GM12878 (cell line): Measurements from ENCODE around the gene MRPL12. TPM values are rescaled to one million over a fixed set of nuclear protein-coding genes. Genes with fewer than 3 reads are reported as not detected.

Experiments
- ATAC-seq: fragments of 200-7000 bp; cut with Tn5 transposase; 3 replicates; pipeline ENCODE4 v1.9.1; 2020; ENCODE audit warnings: mild to moderate bottlenecking, moderate library complexity
- BruUV-seq: library from RNA; stranded (reverse); fragments of 400-500 nt; replicated peaks from 2 replicates; lab custom pipeline; 2021; lab: Mats Ljungman, UMichigan
- CTCF ChIA-PET: fragments of 300-600 bp; sonication (Branson Sonifier 250); formaldehyde crosslinking; extraction: SDS; loops from one replicate; lab custom pipeline; 2021; ENCODE audit warnings: inconsistent platforms; lab: Yijun Ruan, JAX
- POLR2A ChIA-PET: fragments of 350-600 bp; formaldehyde crosslinking; extraction: SDS; loops from one replicate; lab custom pipeline; 2021; ENCODE audit warnings: inconsistent platforms; lab: Charles Lee
- RAD21 ChIA-PET: fragments of 300-600 bp; sonication (Branson Sonifier 250); formaldehyde crosslinking; loops from one replicate; lab custom pipeline; 2023; ENCODE audit warnings: antibody characterized with exemption; ENCODE audit not compliant: unreplicated experiment; lab: Charles Lee
- SMC1A ChIA-PET: fragments of 300-600 bp; sonication (Branson Sonifier 250); formaldehyde crosslinking; loops from one replicate; lab custom pipeline; 2023; ENCODE audit not compliant: unreplicated experiment, uncharacterized antibody; lab: Charles Lee
- DNase-seq: peaks from one replicate; pipeline ENCODE4 v3.0.0-alpha.2; 2011; ENCODE audit warnings: low read depth, low spot score
- FAIRE-seq: peaks from 3 replicates; lab custom pipeline; 2011; peaks lifted over from hg19 to GRCh38; lab: Jason Lieb, UNC
- H2AFZ ChIP-seq: 2 replicates; pipeline ENCODE4 v1.6.0; 2011; ENCODE audit warnings: low read depth, low read length, control low read depth; ENCODE audit not compliant: control insufficient read depth
- H3K27ac ChIP-seq: 2 replicates; pipeline ENCODE4 v1.5.1; 2011; ENCODE audit warnings: control low read depth; ENCODE audit not compliant: control insufficient read depth, insufficient read depth
- H3K27me3 ChIP-seq, 2 experiments: replicated peaks in 1 of 2; 2 replicates each; pipeline versions ENCODE4 v1.6.0 to v1.6.1; 2011; ENCODE audit warnings: low read length in 1 of 2; ENCODE audit not compliant: control insufficient read depth in 2 of 2, insufficient read depth in 2 of 2
- H3K36me3 ChIP-seq, 2 experiments: 2 replicates each; pipeline ENCODE4 v1.5.1; 2011; ENCODE audit warnings: low read length in 1 of 2; ENCODE audit not compliant: control insufficient read depth in 2 of 2, insufficient read depth in 2 of 2
- H3K4me1 ChIP-seq: 2 replicates; pipeline ENCODE4 v1.6.1; 2011; ENCODE audit warnings: mild to moderate bottlenecking, low read length, moderate library complexity, mixed read lengths; ENCODE audit not compliant: control insufficient read depth, insufficient read depth
- H3K4me2 ChIP-seq: 2 replicates; pipeline ENCODE4 v1.6.0; 2011; ENCODE audit warnings: control low read depth; ENCODE audit not compliant: control insufficient read depth, insufficient read depth
- H3K4me3 ChIP-seq: fragments of 200-600 bp; sonication (generic); 2 replicates; pipeline ENCODE4 v1.5.1; 2016
- H3K79me2 ChIP-seq: 2 replicates; pipeline ENCODE4 v1.6.0; 2011; ENCODE audit warnings: low read length; ENCODE audit not compliant: control insufficient read depth, insufficient read depth
- H3K9ac ChIP-seq: 2 replicates; pipeline ENCODE4 v1.8.0; 2011; ENCODE audit warnings: low read length, control low read depth, mixed read lengths; ENCODE audit not compliant: control insufficient read depth, insufficient read depth
- H3K9me3 ChIP-seq: replicated peaks from 3 replicates; pipeline ENCODE4 v1.5.1; 2011; ENCODE audit warnings: mild to moderate bottlenecking, low read length; ENCODE audit not compliant: control insufficient read depth, insufficient read depth
- H4K20me1 ChIP-seq: 2 replicates; pipeline ENCODE4 v1.6.0; 2011; ENCODE audit not compliant: control insufficient read depth, insufficient read depth
- BHLHE40 ChIP-seq, 2 experiments: fragments of 450-650 bp in 1 of 2; IDR thresholded peaks; 2 replicates each; pipeline ENCODE4 v1.6.1; 2011 to 2017; ENCODE audit warnings: low read depth in 2 of 2, borderline replicate concordance in 1 of 2, improper control_type of control experiment in 1 of 2, low read length in 1 of 2, mild to moderate bottlenecking in 1 of 2
- CBFB ChIP-seq: IDR thresholded peaks from 2 replicates; pipeline ENCODE4 v1.6.1; 2016; ENCODE audit warnings: antibody characterized with exemption, low read depth
- CHD2 ChIP-seq: IDR thresholded peaks from 2 replicates; pipeline ENCODE4 v1.6.1; 2011; ENCODE audit warnings: low read depth, low read length, improper control_type of control experiment, borderline replicate concordance
- CREB1 ChIP-seq: IDR thresholded peaks from 2 replicates; pipeline ENCODE4 v1.6.1; 2012; ENCODE audit warnings: low read depth, mild to moderate bottlenecking, inconsistent platforms
- DPF2 ChIP-seq: fragments of 450-650 bp; IDR thresholded peaks from 2 replicates; pipeline ENCODE4 v1.6.1; 2017; ENCODE audit warnings: mild to moderate bottlenecking
- EP300 ChIP-seq, 2 experiments: fragments of 150-350 bp in 1 of 2; IDR thresholded peaks; 2 replicates each; pipeline ENCODE4 v1.6.1; 2011 to 2012; ENCODE audit warnings: low read depth in 2 of 2, low read length in 2 of 2, borderline replicate concordance in 1 of 2, improper control_type of control experiment in 1 of 2, inconsistent platforms in 1 of 2; ENCODE audit not compliant: control insufficient read depth in 1 of 2
- HDAC2 ChIP-seq: fragments of 200-600 bp; sonication (generic); IDR thresholded peaks from 2 replicates; pipeline ENCODE4 v1.6.1; 2017
- IKZF1 ChIP-seq: fragments of 450-650 bp; conservative IDR thresholded peaks from 2 replicates; pipeline ENCODE4 v1.6.1; 2017; ENCODE audit warnings: antibody characterized with exemption, mild to moderate bottlenecking
- MAX ChIP-seq: IDR thresholded peaks from 2 replicates; pipeline ENCODE4 v1.6.1; 2012; ENCODE audit warnings: low read depth, low read length, improper control_type of control experiment
- MEF2B ChIP-seq: fragments of 450-650 bp; IDR thresholded peaks from 2 replicates; pipeline ENCODE4 v1.6.1; 2018; ENCODE audit warnings: mild to moderate bottlenecking, moderate library complexity; ENCODE audit not compliant: partially characterized antibody, poor library complexity, severe bottlenecking
- NR2F1 ChIP-seq: fragments of 450-650 bp; conservative IDR thresholded peaks from 2 replicates; pipeline ENCODE4 v1.6.1; 2017; ENCODE audit warnings: mild to moderate bottlenecking
- SMAD1 ChIP-seq: fragments of 450-650 bp; IDR thresholded peaks from 2 replicates; pipeline ENCODE4 v1.6.1; 2018; ENCODE audit warnings: mild to moderate bottlenecking, low read depth; ENCODE audit not compliant: partially characterized antibody
- SP1 ChIP-seq: IDR thresholded peaks from one replicate; pipeline ENCODE4 v1.6.1; 2011; ENCODE audit warnings: low read depth, low read length
- SPI1 ChIP-seq: IDR thresholded peaks from 2 replicates; pipeline ENCODE4 v1.6.1; 2011; ENCODE audit warnings: low read depth, mild to moderate bottlenecking, low read length, moderate library complexity, borderline replicate concordance; ENCODE audit not compliant: insufficient read depth
- WGBS: methylation state at CpG from one replicate; pipeline ENCODE4 v1.1.6; 2016; ENCODE audit warnings: low lambda C conversion rate; ENCODE audit not compliant: insufficient replicate concordance, insufficient coverage; ENCODE audit errors: missing lambda C conversion rate; 5-methylcytosine and 5-hydroxymethylcytosine counted together
- in situ Hi-C: fragments of 300-500 bp; cut with MboI; formaldehyde crosslinking; loops from 9 replicates; pipeline ENCODE4 v1.14.3; 2018; ENCODE audit warnings: mixed read lengths
- intact Hi-C: fragments of 100-400 bp; cut with micrococcal nuclease; formaldehyde crosslinking; loops from one replicate; pipeline ENCODE4 v1.14.2; 2022; ENCODE audit not compliant: unreplicated experiment
- polyA plus RNA-seq, 11 experiments: library from polyadenylated mRNA; depleted of rRNA in 4 of 11; unstranded in 6 of 11; stranded (reverse) in 5 of 11; fragments of >200 nt; fragmentation: Nextera tagmentation in 4 of 11; fragmentation: Illumina TruSeq in 1 of 11; extraction: Ambion mirVana in 4 of 11; extraction: Trizol in 1 of 11; gene quantifications; 1 replicate in 1 of 11; 2 replicates in 10 of 11; pipeline versions ENCODE4 v1.2.1 to v1.2.3, GENCODE V29; 2011 to 2016; ENCODE audit warnings: inconsistent platforms in 2 of 11, missing spikeins in 2 of 11, low read depth in 1 of 11
- total RNA-seq, 4 experiments: library from RNA; depleted of rRNA in 3 of 4; stranded (reverse); fragments of >200 nt in 3 of 4; fragmentation: Illumina TruSeq in 1 of 4; extraction: Trizol in 1 of 4; gene quantifications; 2 replicates each; pipeline versions ENCODE4 v1.2.1 to v1.2.3, GENCODE V29; 2013 to 2021
- TF ChIP-seq, protein P1 (sequence below): fragments of 450-650 bp; IDR thresholded peaks from 2 replicates; pipeline ENCODE4 v1.6.1; 2017; ENCODE audit warnings: low read depth, mild to moderate bottlenecking, moderate library complexity

Gene MRPL12
- total and polyA plus RNA-seq, 10 of the 15 experiments (the other 5 are each of a cell fraction or from before 2014, with no cell fraction given): 1.3 to 269 (median 117) TPM

GRCh38 chr17:81683584-81684441 lies 19.4 kb upstream of the MRPL12 start, which contains the start of the genes ARL16 and HGS (continued):
- TF ChIP-seq CHD2: peak; percentile 95
- TF ChIP-seq NR2F1: peak; percentile 68
- peak; percentile 32; the same call in 1 of the 2 replicates for TF ChIP-seq CBFB
- TF ChIP-seq, protein P1, sequence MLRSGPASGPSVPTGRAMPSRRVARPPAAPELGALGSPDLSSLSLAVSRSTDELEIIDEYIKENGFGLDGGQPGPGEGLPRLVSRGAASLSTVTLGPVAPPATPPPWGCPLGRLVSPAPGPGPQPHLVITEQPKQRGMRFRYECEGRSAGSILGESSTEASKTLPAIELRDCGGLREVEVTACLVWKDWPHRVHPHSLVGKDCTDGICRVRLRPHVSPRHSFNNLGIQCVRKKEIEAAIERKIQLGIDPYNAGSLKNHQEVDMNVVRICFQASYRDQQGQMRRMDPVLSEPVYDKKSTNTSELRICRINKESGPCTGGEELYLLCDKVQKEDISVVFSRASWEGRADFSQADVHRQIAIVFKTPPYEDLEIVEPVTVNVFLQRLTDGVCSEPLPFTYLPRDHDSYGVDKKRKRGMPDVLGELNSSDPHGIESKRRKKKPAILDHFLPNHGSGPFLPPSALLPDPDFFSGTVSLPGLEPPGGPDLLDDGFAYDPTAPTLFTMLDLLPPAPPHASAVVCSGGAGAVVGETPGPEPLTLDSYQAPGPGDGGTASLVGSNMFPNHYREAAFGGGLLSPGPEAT: peak; percentile 73; the same call in 1 of the 2 replicates

DNA sequence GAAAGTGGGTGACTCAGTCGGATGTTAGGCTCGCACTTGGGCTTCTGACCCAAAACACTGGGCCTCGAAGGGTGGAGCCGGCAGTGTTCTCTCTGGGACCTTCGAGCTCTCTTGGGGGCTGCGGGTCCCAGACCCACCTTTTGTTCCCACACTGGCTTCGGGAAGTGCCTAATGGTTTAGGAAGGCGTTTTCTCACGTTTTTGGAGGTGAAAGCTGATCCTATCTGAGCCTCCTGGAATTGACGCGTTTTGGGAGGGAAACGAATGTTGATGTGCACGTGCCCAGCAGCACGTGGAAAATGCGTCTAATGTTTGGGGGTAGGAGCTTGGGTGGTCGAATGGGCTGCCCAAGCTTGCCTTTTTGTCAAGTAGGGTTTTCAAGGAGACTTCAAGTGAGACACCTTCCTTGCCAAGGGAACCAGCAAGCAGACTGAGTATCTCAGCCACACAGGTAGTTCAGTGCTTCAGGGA lies 18.7 kb upstream of the MRPL12 start:
- no peak for ATAC-seq
- H3K9ac ChIP-seq: peak overlapping the region; percentile 95
- TF ChIP-seq SPI1 (0 out of 2 replicates have a peak, but pooled peaks have one; percentile 3), EP300 (IDR thresholded peaks at IDR 0.05; ENCODE audit: borderline replicate concordance in 1 of 2, control insufficient read depth in 1 of 2, low read depth in 2 of 2, low read length in 2 of 2) (no peak), MEF2B (no peak), IKZF1 (no peak), SP1 (no peak), BHLHE40 (IDR thresholded peaks at IDR 0.05; ENCODE audit: borderline replicate concordance in 1 of 2, low read depth in 2 of 2, low read length in 1 of 2) (peak; percentile 53 to 80; a peak in 3 of 4 replicates), CREB1 (no peak), MAX (peak; percentile 14; the same call in 1 of the 2 replicates), DPF2 (no peak), HDAC2 (no peak), SMAD1 (no peak)
- TF ChIP-seq, all 136 proteins: peak for 3
- Histone ChIP-seq H3K27me3 (no peaks in the 10 kb centered on the region), H3K79me2 (peaks cover 38% of the 10 kb centered on the region), H3K4me3 (peak overlapping the region; percentile 95), H3K36me3 (peaks cover 4 to 16% of the 10 kb centered on the region in 2 experiments; a peak in 3 of 4 replicates), H3K4me1 (peaks cover 11% of the 10 kb centered on the region), H3K9me3 (no peaks in the 10 kb centered on the region), H3K27ac (peak overlapping the region; percentile 78), H4K20me1 (peaks cover 8% of the 10 kb centered on the region; the same call in 1 of the 2 replicates), H2AFZ (no peak overlapping the region), H3K4me2 (peak overlapping the region; percentile 97)
- in situ Hi-C loops: no loop called here
- WGBS: 6% methylated on average over 16 of the region's 16 CpGs
- POLR2A ChIA-PET: interaction anchor here (0.6 to 4.0 kb wide), 6 partner anchors 8 to 178 kb away, joined by 3 to 32 read pairs (median 4); partner anchors contain the start of gene MRPL12
- SMC1A ChIA-PET: interaction anchor here (0.7 to 0.8 kb wide), 2 partner anchors 18 to 21 kb away, joined by 3 read pairs; no protein-coding TSS in a partner anchor
- RAD21 ChIA-PET: interaction anchor here (1.9 kb wide), 1 partner anchor 19 kb away, joined by 6 read pairs; no protein-coding TSS in a partner anchor
- FAIRE-seq: no peak
- TSS peak; percentile 76 for BruUV-seq
- DNase-seq: no peak
- CTCF ChIA-PET: interaction anchor here (1.1 to 1.6 kb wide), 4 partner anchors 10 to 27 kb away, joined by 3 to 5 read pairs (median 4); no protein-coding TSS in a partner anchor
- intact Hi-C loops: no loop called here
